GM21717 (cell line): ENCODE measurements around the gene DPEP2.
"Not testable (repeated sequence)": the region's sequence is repeated elsewhere in the genome, so short reads cannot be mapped to it uniquely, and the experiment has no call there.

ENCODE experiments used
- ATAC-seq: cut with Tn5 transposase; IDR thresholded peaks from one replicate; pipeline ENCODE4 v1.9.1; 2021; ENCODE audit warnings: mild to moderate bottlenecking, moderate library complexity; ENCODE audit not compliant: unreplicated experiment

Gene DPEP2

GRCh38 chr16:67940446-67941089 is 58.7 kb downstream of the DPEP2 start:
- no peak for ATAC-seq

- no peak for ATAC-seq
These were observed 59.5 kb downstream of the DPEP2 start for GRCh38 chr16:67939507-67940445.

- not testable (repeated sequence) for ATAC-seq
These were observed 61.6 kb downstream of the DPEP2 start for GRCh38 chr16:67937713-67938112.
